Activated CD4-positive, CD25-positive, alpha-beta regulatory T cell treated with anti-CD3 and anti-CD28 coated beads, Interleukin-2, amount 50 U/mL, for 16 hours (primary cell): Measurements from ENCODE around the gene PAXX.
A peak's percentile ranks its signal among the peaks of the same experiment; 100 is the strongest.
"Not testable (repeated sequence)": the region's sequence is repeated elsewhere in the genome, so short reads cannot be mapped to it uniquely, and the experiment has no call there.

ENCODE experiments used
- DNase-seq: peaks from one replicate; pipeline ENCODE4 v3.0.0-alpha.2; 2020; ENCODE audit warnings: low read depth, low spot score

Gene PAXX

DNA sequence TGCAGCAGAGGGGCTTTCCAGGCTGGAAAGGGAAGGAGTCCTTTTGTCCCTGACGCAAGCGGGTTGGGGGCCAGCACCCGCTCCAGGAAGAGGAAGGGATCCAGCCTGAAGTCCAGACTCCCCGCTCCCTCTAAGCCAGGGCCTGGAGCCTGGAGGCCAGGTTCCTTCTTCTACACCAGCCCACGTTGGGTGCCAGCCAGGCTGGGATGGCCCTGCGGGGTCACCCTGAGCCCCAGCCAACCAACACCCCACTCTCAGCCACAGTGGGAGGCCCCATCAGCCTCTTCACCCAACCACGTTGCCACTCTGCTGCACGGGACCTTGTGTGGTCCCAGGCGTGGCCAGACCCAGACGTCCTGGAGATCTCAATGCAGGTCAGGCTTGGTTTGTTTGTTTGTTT, 40.6 kb downstream of the PAXX start:
- no peak for DNase-seq

- not testable (repeated sequence) for DNase-seq
Measured at GRCh38 chr9:137033481-137033880, 41.3 kb downstream of the PAXX start.

DNA sequence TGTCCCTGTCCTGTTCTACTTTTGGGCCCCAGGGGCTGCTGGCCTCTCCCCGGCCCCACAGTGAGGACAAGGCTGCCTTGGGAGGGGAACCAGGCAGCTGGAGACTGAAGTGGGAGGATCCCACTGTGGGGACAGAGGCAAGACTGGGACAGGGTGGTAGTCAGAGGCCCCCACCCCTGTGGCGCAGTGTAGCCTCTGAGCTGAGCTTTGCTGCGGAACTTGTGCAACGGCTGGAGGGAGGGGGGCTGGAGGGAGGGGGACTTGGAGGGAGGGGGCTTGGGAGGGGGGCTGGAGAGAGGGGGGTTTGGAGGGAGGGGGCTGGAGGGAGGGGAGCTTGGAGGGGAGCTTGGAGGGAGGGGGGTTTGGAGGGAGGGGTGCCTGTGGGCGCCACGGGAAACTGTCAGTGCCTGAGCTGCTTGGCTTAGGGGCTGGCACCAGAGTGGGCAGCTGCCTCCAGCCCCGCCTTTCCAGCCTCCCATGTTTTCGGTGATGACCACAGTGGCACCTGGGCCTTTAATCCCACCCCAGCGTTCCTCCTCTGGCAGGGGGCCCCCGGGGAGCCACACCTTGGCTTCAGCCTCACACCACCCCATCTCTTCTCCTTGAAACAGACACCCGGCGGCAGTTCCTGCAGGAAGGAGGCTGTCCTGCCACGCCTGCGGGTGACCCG, 42.0 kb downstream of the PAXX start:
- DNase-seq = no peak

GRCh38 chr9:137034709-137035506, 42.7 kb downstream of the PAXX start:
- DNase-seq = peak; percentile 60

GRCh38 chr9:137035507-137035834, 43.2 kb downstream of the PAXX start:
- DNase-seq = no peak

DNA sequence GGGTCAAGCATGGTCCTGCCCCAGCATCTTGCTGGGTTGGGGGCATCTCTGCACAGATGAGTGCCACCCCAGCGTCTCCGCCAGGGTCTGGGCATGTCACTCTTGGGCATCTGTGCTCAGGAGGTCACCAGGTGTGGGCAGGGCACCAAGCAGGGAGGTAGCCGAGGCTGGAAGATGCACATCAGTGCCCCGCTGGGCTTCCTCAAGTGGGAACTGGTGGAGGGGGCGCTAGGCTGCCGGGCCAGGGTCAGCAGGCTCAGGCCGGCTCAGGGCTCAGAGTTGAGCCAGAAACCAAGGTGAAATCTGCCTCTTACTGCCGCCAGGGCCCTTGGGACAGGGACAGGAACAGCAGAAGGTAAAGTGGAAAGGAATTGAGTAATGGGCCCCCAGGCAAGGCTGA, 43.7 kb downstream of the PAXX start:
- no peak for DNase-seq

DNA sequence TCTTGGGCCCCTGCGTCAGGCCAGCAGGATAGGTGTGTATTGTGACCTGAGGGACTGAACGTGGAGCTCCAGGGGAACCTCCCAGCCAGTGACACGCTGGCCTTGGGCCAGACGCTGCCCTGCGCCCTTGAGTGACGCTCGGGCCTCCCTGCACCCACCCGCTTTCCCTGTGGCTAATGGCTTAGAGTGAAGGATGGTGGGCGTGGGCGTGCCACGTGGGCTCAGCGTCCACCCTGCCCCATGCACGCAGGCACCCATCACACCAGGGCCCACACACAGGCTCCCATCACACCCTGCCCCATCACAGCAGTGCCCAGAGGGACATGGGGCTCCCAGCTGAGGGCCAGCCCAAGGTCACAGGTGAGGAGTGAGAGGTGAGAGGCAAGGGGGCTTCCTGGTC, 44.8 kb downstream of the PAXX start:
- DNase-seq = no peak

DNA sequence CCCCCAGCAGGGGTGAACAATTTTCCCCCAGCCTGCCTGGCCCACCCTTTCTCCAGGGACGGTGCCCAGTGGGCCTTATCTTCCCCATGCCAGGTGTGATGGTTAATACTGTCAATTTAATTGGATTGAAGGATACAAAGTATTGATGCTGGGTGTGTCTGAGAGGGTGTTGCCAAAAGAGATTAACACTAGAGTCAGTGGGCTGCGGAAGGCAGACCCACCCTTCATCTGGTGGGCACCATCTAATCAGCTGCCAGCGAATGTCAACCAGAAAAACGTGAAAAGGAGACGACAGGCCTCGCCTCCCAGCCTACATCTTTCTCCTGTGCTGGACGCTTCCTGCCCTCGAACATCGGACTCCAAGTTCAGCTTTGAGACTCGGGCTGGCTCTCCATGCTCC, 45.3 kb downstream of the PAXX start:
- no peak for DNase-seq

- DNase-seq = no peak
Measured at GRCh38 chr9:137038916-137039315, 46.7 kb downstream of the PAXX start.

- DNase-seq = no peak
Measured at GRCh38 chr9:137039611-137040366, 47.6 kb downstream of the PAXX start.

- DNase-seq = no peak
Measured at GRCh38 chr9:137040568-137040967, 48.3 kb downstream of the PAXX start.

DNA sequence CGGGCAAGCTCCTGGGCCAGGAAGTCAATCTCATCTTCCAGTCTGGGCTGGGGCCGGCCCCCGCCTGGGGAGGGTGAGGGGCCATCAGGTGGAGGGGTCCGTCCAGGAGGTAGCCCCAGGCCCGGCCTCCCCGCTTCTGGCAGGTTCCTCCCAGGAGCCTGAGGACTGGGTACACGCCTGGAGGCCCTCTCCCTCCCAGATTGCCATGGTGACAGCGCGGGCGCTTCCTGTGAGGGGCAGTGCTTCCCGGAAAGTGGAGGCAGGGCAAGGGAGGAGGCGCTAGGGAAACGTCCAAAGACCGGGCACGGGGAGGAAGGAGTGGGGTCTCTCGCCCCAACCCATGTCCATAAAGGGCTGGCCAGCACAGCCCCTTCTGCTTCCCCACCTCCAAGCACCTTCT, 48.9 kb downstream of the PAXX start:
- no peak for DNase-seq

- no peak for DNase-seq
Measured at GRCh38 chr9:137042751-137043727, 50.8 kb downstream of the PAXX start.
